ENCODE measurements around the gene WFDC5. TPM values are rescaled to one million over a fixed set of nuclear protein-coding genes. Genes with fewer than 3 reads are reported as not detected.

The WFDC5 gene
- total RNA-seq, 1 donor, result not detected

Other genes with a start within 250 kb of the WFDC5 start
- 38.5 TPM for gene YWHAB, start 229.5 kb downstream of the WFDC5 start, total RNA-seq
- 19.7 TPM for gene PABPC1L, start 205.1 kb downstream of the WFDC5 start, total RNA-seq
- 20.2 TPM for gene TOMM34, start 154.8 kb downstream of the WFDC5 start, total RNA-seq
- gene STK4, start 148.7 kb downstream of the WFDC5 start, total RNA-seq, result 47.7 TPM
- gene KCNS1, start 14.0 kb downstream of the WFDC5 start, total RNA-seq, result 0.54 TPM
- not detected for gene WFDC12, start 9.3 kb upstream of the WFDC5 start, total RNA-seq
- not detected for gene PI3, start 59.7 kb upstream of the WFDC5 start, total RNA-seq
- not detected for gene SEMG1, start 91.9 kb upstream of the WFDC5 start, total RNA-seq
- not detected for gene SEMG2, start 106.2 kb upstream of the WFDC5 start, total RNA-seq
- not detected for gene SLPI, start 139.4 kb upstream of the WFDC5 start, total RNA-seq
- gene RBPJL, start 191.7 kb upstream of the WFDC5 start, total RNA-seq, result not detected
- under 0.01 TPM for gene MATN4, start 193.1 kb upstream of the WFDC5 start, total RNA-seq
- gene SDC4, start 233.2 kb upstream of the WFDC5 start, total RNA-seq, result 4.0 TPM
- gene SYS1, start 248.0 kb upstream of the WFDC5 start, total RNA-seq, result 31.2 TPM